Forelimb muscle (tissue), 1 donor: ENCODE measurements around the gene GRK5. TPM values are rescaled to one million over a fixed set of nuclear protein-coding genes. Genes with fewer than 3 reads are reported as not detected.

ENCODE experiments used
- DNase-seq: peaks from one replicate; pipeline ENCODE4 v3.0.0-alpha.2; 2013; ENCODE audit warnings: low read depth
- polyA plus RNA-seq: library from polyadenylated mRNA; unstranded; fragments of 120-200 nt; gene quantifications from one replicate; pipeline ENCODE4 v1.2.1, GENCODE V29; 2013; ENCODE audit not compliant: insufficient read length

Gene GRK5
- polyA plus RNA-seq, 1 donor = 20.9 TPM

DNA sequence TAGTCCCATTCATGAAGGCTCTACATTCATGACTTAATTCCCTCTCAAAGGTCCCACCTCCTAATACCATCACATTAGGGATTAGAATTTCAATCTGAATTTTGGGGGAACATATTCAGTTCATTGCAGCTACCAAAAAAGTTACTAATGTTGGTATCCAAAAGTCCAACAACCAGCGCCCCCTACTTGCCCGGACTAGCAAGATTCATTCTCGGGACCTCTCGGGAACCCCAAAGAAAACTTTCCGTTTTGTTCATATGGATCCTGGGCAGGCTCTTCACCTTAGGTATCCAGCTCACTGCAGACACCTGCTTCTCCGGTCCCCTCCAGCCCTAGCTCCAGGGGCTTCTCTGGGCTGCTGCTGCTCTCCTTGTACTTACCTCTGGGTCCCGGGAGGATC is 8.9 kb upstream of the GRK5 start:
- no peak for DNase-seq

GRCh38 chr10:119199231-119199992 is 8.0 kb upstream of the GRK5 start:
- peak; percentile 77 for DNase-seq

- no peak for DNase-seq
These were observed 6.1 kb upstream of the GRK5 start for GRCh38 chr10:119201233-119201632.

GRCh38 chr10:119203006-119203405 is 4.4 kb upstream of the GRK5 start:
- DNase-seq = no peak

DNA sequence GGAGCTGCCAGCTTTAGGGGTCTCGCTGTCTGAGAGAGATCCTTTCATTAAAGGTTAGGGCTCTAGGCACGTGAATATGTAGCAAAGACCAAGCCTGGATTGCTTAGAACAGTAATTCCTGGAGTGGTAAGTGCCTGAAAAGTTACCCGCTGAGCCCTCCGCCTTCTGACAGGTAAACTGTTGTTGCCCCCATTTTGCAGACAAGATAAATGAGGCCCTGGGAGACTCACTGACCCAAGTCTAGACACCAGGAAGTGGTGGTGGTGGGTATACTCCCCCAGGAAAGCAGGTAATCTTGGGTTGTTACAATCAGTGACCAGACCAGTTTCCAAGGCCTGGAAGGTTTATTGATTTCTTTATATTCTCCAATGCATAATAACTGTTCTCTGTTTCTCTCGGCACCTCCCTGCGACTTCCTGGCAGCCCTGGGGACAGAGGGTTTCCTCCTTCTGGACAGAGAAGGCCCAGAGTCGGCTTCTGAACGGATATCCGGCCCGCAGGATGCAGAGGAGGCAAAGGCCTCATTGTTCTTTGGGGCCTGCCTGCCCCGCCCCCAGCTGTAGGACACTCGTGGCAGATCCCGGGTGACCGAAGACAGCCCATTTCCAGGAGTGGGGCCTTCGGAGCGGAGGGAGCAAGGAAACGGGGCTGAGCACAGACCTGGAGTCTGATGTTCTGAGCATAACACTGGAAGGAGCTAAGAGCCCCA is 1.3 kb upstream of the GRK5 start:
- DNase-seq = no peak

DNA sequence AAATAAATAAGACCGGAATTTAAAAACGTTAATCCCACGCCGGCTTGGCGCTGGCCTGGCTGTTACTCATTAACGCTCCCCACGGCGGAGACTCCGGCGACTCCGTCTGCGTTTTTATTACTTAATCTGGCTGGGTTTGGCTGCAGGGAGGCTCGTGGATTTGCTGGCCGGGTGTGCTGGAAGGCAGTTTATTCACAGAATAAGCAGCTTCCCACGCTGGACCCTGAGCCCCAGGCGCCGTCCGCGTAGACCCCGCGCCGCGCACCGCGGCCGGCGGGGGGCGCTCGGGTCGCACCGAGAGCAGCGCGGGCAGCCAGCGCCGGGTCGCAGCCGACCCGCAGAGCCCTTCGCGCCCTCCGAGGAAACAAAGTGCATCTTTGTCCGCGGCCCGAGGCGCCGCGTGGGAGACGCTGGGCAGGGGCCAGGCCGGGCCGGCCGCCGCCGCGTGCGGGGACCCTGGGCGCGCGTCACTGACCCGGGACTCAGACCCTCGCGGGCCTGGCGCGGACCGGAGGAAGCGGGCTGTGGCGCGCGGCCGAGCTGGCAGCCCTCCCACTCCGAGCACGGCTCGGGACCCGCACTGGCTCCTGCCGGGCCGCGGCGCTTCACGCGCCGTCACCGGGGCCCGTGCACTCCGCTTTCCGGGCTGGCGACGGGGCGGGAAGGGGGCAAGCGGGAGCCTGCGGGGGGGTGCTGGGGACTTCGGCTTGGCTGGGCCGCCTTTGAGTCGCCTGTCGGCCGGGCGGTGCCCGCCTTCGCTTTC is 587 bp upstream of the GRK5 start:
- no peak for DNase-seq

DNA sequence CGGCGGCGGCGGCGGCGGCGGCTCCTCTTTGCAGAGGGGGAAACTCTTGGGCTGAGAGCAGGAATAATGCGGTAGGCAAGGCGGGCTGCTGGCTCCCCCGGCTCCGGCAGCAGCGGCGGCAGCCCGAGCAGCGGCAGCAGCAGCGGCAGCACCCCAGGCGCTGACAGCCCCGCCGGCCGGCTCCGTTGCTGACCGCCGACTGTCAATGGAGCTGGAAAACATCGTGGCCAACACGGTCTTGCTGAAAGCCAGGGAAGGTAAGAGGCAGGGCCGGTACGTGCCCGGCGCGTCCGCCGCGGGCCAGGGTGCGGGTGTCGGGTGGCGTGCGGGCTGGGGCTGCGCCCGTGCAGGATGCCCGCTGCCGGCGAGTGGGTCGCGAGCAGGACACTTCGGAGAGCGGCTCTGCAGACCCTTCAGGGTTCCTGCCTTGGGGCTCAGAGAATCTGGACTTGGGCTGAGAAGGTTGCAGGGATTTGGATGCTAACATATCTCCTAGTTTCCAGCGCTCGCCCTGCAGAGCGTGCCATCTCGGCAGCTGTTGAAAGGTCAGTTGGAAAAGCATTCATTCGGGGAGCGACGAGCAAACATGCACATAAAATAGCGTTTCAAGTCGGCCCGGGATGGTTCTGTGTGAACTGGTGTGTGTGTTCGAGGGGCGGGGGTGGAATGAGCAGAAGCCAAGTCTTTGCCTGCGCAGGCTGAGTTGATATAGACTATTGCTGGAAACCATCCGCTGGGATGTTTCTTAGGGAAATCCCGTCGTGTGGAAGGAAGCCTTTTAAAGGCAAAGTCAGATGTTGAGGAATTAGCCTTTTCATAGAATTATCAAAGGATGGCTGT is 562 bp downstream of the GRK5 start:
- no peak for DNase-seq

GRCh38 chr10:119208553-119208940 is 1.2 kb downstream of the GRK5 start:
- DNase-seq = no peak

GRCh38 chr10:119209035-119209735 is 1.8 kb downstream of the GRK5 start:
- no peak for DNase-seq

- no peak for DNase-seq
These were observed 2.5 kb downstream of the GRK5 start for GRCh38 chr10:119209736-119210355.

DNA sequence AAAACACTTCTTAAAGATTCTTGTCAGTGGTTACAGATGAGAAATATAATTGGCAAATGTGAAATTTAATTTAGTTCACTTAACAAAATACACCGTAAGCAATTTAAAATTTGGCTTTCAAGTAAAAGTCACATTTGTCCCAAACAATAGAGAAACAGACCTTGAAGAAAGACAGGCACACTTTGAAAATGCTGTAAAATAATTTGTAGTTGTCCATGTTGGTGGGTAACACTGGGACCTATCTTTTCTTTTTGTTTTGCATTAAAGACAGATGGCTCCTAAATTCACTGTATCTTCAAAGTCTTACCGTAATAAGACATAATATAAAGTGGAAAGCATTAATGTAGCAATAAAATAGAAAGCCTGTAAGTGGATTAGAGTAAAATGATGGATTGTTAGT is 3.3 kb downstream of the GRK5 start:
- DNase-seq = no peak

DNA sequence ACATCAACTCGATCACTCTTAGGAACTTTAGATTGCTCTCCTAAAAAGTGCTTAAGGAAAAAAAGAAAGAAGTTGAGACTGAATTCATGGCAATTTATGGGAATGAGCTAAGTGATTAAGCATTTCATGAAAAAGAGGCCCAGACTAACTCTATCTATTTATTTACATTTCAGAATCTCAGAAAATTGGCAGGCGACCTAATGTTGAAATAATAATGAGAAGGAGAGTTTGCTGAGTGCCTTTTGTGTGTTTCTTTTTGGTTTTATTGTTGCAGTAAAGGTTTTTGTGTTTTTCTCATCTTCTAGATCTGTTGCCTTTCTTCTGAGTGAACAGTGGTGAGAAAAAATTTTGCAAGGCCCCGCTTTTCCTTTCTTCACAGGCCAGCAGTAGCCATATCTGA is 3.8 kb downstream of the GRK5 start:
- no peak for DNase-seq

DNA sequence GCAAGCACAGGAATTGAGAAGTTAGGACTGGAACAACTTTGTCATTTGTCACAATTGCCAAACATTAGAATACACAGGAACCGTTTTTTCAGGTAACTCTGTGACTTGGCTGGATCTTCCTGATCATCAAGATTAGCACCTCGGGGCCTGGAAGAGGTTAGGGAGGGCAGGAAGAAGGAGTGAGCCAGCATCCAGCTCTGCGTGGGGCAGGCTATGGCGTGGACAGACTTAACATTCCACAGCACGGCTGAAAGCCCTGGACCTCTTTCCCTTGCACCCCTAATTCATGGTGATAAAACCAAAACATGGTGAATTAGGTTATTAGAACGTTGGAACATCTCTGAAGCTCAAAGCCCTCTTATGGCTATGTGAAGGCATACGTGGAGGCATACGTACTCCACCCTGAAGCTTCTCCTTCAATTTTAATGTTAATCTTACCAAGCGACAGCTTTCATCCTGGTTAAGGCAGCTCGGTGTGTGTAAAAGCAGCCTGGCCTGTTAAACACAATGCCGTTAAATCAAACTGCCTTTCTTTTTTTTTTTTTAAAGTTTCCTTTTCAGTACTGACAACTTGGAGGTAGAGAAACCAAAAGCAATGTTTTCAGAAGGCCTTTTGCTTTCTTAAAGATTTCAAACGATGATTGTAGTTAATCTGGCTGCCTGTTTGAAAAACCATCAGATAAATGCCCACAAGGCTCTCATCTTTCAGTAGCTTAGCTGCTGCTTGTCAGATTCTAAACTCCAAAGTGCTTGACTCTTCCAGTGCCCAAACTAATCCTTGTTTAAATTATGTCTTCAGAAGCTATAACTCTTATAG is 4.5 kb downstream of the GRK5 start:
- DNase-seq = no peak

- DNase-seq = no peak
These were observed 8.0 kb downstream of the GRK5 start for GRCh38 chr10:119215371-119215770.

DNA sequence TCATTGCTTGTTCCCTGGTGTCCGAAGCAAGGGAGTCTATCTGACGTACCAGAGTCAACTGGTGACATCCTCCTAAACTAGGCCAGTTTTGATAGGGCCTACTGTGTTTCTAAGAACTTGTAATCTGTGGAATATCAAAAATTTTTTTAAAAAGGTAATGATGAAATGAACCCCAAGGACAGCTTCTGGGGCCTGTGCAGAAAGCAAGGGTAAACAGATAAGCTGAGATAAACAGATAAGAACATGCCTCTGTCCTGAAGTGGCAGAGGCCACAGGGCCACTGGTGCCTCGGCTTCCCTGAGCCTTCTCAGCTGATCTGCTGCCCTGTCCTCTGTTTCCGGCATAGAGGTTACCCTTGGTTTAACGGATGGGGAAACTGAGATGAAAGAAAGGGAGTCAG is 8.8 kb downstream of the GRK5 start:
- no peak for DNase-seq

DNA sequence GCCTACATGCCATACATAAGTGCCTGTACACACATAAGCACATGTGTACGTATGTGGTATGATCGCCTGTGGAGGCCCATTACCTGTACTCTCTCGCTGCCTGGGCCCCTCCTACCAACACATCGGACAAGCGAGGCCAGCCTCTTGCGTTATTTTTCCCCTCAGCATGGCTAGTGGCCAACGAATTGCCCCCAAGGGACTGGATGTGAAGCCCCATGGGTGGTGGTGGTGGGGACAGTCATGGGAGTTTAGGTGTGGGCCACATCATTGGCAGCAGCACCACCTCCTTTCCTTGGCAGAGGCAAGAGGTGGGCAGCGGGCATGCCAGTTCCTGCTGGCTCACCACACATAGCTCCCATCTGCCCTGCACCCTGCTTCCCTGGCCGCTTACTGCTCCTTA is 10.0 kb downstream of the GRK5 start:
- DNase-seq = no peak

DNA sequence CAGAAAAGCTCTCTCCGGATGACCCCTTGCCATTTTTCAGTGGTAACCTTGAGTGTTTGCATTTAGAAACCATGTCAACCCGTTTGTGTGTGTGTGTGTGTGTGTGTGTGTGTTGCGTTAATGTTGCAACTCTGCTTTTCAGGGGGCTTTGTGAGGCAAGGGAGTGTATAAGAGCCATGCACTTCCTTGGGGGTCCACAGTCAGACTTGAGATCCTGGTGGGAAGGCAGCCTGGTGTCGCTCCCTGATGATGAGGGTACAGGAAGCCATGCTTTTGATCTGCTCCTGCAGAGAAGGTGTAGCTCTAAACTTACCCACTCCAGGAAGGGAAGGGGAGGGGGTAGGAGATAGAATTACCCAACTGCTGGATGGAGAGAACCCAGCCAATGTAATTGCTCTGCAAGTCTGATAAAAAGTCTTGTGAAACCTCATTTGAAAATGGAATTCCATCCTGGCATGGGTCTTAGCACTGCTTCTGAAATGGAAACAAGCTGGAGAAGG is 10.7 kb downstream of the GRK5 start:
- DNase-seq = no peak

DNA sequence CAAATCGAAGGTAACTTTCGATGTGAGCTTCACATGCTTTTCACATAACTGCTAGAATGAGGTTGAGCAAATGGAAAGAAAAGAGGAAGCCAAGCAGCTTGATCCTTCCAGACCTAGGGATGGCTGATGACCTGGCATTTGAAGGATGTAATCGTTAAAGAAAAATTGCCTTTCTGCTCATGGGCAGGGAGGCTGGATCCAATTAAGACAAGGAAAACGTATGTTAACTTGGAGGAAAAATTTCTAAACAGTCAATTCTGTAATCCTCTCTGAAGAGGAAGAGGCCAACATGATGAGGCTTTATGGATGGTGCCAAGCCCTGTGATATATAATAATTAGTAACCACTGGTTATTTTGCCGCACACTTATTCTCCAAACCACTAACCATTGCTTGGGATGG is 12.5 kb downstream of the GRK5 start:
- DNase-seq = no peak

GRCh38 chr10:119221201-119221600 is 13.8 kb downstream of the GRK5 start:
- DNase-seq = no peak

DNA sequence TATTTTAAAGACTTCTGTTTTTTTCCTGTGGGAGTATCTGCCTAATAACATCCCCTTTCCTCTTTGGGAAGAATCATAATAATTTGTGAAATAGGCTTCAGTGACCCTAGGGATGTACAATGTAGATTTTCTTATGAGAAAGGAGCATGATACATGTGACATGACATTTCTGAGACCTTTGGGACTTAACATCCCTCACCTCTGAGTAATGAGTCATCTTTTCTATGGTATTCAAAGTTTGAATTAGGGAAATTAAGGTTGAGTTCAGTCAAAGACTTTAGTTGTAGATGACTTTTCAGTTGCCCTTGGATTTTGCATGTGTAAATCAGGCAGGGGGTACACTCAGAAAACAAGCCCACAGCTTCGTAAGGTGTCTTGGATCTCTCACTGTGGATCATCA is 14.3 kb downstream of the GRK5 start:
- no peak for DNase-seq
